HepG2 (cell line): ENCODE data around the gene MAP2K6. TPM values are rescaled to one million over a fixed set of nuclear protein-coding genes. Genes with fewer than 3 reads are reported as not detected.

ENCODE experiments used
- ARID2 ChIP-seq: sonication (generic); formaldehyde crosslinking; IDR thresholded peaks from 2 replicates; pipeline ENCODE4 v1.8.1; 2022; ENCODE audit warnings: mild to moderate bottlenecking, missing genetic modification reagents, borderline replicate concordance
- ARNTL ChIP-seq: sonication (generic); formaldehyde crosslinking; IDR thresholded peaks from 2 replicates; pipeline ENCODE4 v1.4.0; 2020; ENCODE audit warnings: mild to moderate bottlenecking, missing genetic modification reagents
- CERS6 ChIP-seq: sonication (generic); formaldehyde crosslinking; IDR thresholded peaks from 2 replicates; pipeline ENCODE4 v1.5.0; 2020; ENCODE audit warnings: missing genetic modification reagents
- EP300 ChIP-seq, 3 experiments: sonication (generic) in 1 of 3; formaldehyde crosslinking in 1 of 3; IDR thresholded peaks; 2 replicates each; pipeline versions ENCODE4 v1.5.1 to v1.6.1; 2011 to 2020; ENCODE audit warnings: low read depth in 2 of 3, low read length in 2 of 3, borderline replicate concordance in 1 of 3, improper control_type of control experiment in 1 of 3, mild to moderate bottlenecking in 1 of 3, missing genetic modification reagents in 1 of 3, moderate library complexity in 1 of 3
- MBNL3 ChIP-seq: fragments of 250-450 bp; sonication (Bioruptor Pico); conservative IDR thresholded peaks from 2 replicates; pipeline ENCODE4 v1.8.0; 2022; ENCODE audit warnings: mild to moderate bottlenecking, inconsistent platforms
- PRMT3 ChIP-seq: sonication (generic); formaldehyde crosslinking; IDR thresholded peaks from 2 replicates; pipeline ENCODE4 v1.8.1; 2022; ENCODE audit warnings: low read depth, mild to moderate bottlenecking, moderate library complexity, missing genetic modification reagents, borderline replicate concordance
- PRPF4 ChIP-seq: fragments of 200-400 bp; formaldehyde crosslinking; IDR thresholded peaks from 2 replicates; pipeline ENCODE4 v1.6.1; 2016; ENCODE audit warnings: low read length, low read depth; ENCODE audit not compliant: poor library complexity, severe bottlenecking
- RARA ChIP-seq: IDR thresholded peaks from 2 replicates; pipeline ENCODE4 v1.6.1; 2016; ENCODE audit warnings: missing genetic modification reagents, missing compliant biosample characterization
- SATB2 ChIP-seq: sonication (generic); formaldehyde crosslinking; IDR thresholded peaks from 2 replicates; pipeline ENCODE4 v1.5.0; 2020; ENCODE audit warnings: missing genetic modification reagents
- TBL1XR1 ChIP-seq: fragments of 150-350 bp; IDR thresholded peaks from 2 replicates; pipeline ENCODE4 v1.6.1; 2014; ENCODE audit warnings: borderline replicate concordance, low read length; ENCODE audit not compliant: partially characterized antibody
- ZBTB1 ChIP-seq: sonication (generic); formaldehyde crosslinking; IDR thresholded peaks from 2 replicates; pipeline ENCODE4 v1.4.0; 2020; ENCODE audit warnings: missing genetic modification reagents, borderline replicate concordance
- ZNF230 ChIP-seq: sonication (generic); formaldehyde crosslinking; IDR thresholded peaks from 2 replicates; pipeline ENCODE4 v1.4.0; 2020; ENCODE audit warnings: mild to moderate bottlenecking, missing genetic modification reagents
- ZNF234 ChIP-seq: sonication (generic); formaldehyde crosslinking; conservative IDR thresholded peaks from 2 replicates; pipeline ENCODE4 v1.5.1; 2020; ENCODE audit warnings: mild to moderate bottlenecking, missing genetic modification reagents
- ZNF260 ChIP-seq: sonication (generic); formaldehyde crosslinking; IDR thresholded peaks from 2 replicates; pipeline ENCODE4 v1.4.0; 2020; ENCODE audit warnings: missing genetic modification reagents, low read depth, mild to moderate bottlenecking, borderline replicate concordance
- ZNF318 ChIP-seq: sonication (generic); formaldehyde crosslinking; IDR thresholded peaks from 2 replicates; pipeline ENCODE4 v1.4.0; 2020; ENCODE audit warnings: mild to moderate bottlenecking, missing genetic modification reagents
- ZNF331 ChIP-seq: sonication (generic); formaldehyde crosslinking; IDR thresholded peaks from 2 replicates; pipeline ENCODE4 v1.4.0; 2020; ENCODE audit warnings: missing genetic modification reagents
- ZNF367 ChIP-seq: sonication (generic); formaldehyde crosslinking; IDR thresholded peaks from 2 replicates; pipeline ENCODE4 v1.4.0; 2020; ENCODE audit warnings: missing genetic modification reagents, borderline replicate concordance
- ZNF530 ChIP-seq: sonication (generic); formaldehyde crosslinking; IDR thresholded peaks from 2 replicates; pipeline ENCODE4 v1.5.0; 2020; ENCODE audit warnings: low read depth, mild to moderate bottlenecking, missing genetic modification reagents
- ZNF782 ChIP-seq: sonication (generic); formaldehyde crosslinking; IDR thresholded peaks from 2 replicates; pipeline ENCODE4 v1.4.0; 2020; ENCODE audit warnings: missing genetic modification reagents, mild to moderate bottlenecking, borderline replicate concordance
- polyA plus RNA-seq, 8 experiments: library from polyadenylated mRNA; depleted of rRNA in 3 of 8; stranded (reverse) in 7 of 8; unstranded in 1 of 8; fragments of >200 nt; fragmentation: Illumina TruSeq in 4 of 8; extraction: Trizol in 4 of 8; gene quantifications; 2 replicates each; pipeline versions ENCODE4 v1.2.1 to v1.2.3, GENCODE V29; 2011 to 2016; ENCODE audit warnings: low read depth in 4 of 8, missing spikeins in 1 of 8, mixed read lengths in 1 of 8; ENCODE audit not compliant: insufficient read depth in 1 of 8
- total RNA-seq, 5 experiments: library from RNA; depleted of rRNA; stranded (reverse); fragments of >200 nt; fragmentation: Illumina TruSeq; extraction: Trizol; gene quantifications; 2 replicates each; pipeline ENCODE4 v1.2.3, GENCODE V29; 2016; ENCODE audit warnings: low read depth in 1 of 5

MAP2K6 gene
- total and polyA plus RNA-seq, 2 of the 13 experiments (the other 11 are each of a cell fraction or from before 2014, with no cell fraction given), result 5.1 to 33.6 TPM

GRCh38 chr17:69414408-69415274 lies at the start of gene MAP2K6 (continued):
- no peak for TF ChIP-seq ZBTB1 (CRISPR knock-in tag)
- TF ChIP-seq ARID2 (CRISPR knock-in tag), result no peak
- no peak for TF ChIP-seq ZNF367
- TF ChIP-seq MBNL3 (CRISPR knock-in tag), result no peak
- TF ChIP-seq SATB2 (CRISPR knock-in tag), result no peak
- TF ChIP-seq TBL1XR1, result no peak
- peak; percentile 75; the same call in 1 of the 2 replicates for TF ChIP-seq ZNF230 (CRISPR knock-in tag)
- no peak for TF ChIP-seq CERS6 (CRISPR knock-in tag)
- no peak for TF ChIP-seq ZNF234 (CRISPR knock-in tag)
- TF ChIP-seq PRPF4, result peak; percentile 63
- TF ChIP-seq ZNF318, result no peak
- no peak for TF ChIP-seq RARA
- peak; percentile 69; the same call in 1 of the 2 replicates for TF ChIP-seq ARNTL
- TF ChIP-seq ZNF782 (CRISPR knock-in tag), result no peak
- TF ChIP-seq ZNF530 (CRISPR knock-in tag), result no peak
- peak; percentile 20 to 23; a peak in 3 of 4 replicates for TF ChIP-seq EP300 (IDR thresholded peaks at IDR 0.05; ENCODE audit: low read depth in 2 of 2, low read length in 2 of 2)
- TF ChIP-seq EP300 (CRISPR knock-in tag; IDR thresholded peaks at IDR 0.05; ENCODE audit: borderline replicate concordance), result no peak
- no peak for TF ChIP-seq PRMT3
- no peak for TF ChIP-seq ZNF260 (CRISPR knock-in tag)
- TF ChIP-seq ZNF331, result no peak
